Vagina (tissue), 2 donors: Measurements from ENCODE around the gene OR6Q1.
"Not testable (repeated sequence)": the region's sequence is repeated elsewhere in the genome, so short reads cannot be mapped to it uniquely, and the experiment has no call there.

Source experiments
- CTCF ChIP-seq, 3 experiments: fragments of 450-650 bp in 2 of 3; fragments of 200-600 bp in 1 of 3; sonication (generic) in 1 of 3; IDR thresholded peaks; one replicate each; pipeline ENCODE4 v1.5.1; 2017 to 2019; ENCODE audit warnings: antibody characterized with exemption in 3 of 3, mild to moderate bottlenecking in 2 of 3, moderate library complexity in 2 of 3
- POLR2A ChIP-seq, 2 donors: fragments of 450-650 bp; IDR thresholded peaks; one replicate each; pipeline ENCODE4 v1.6.1; 2017; ENCODE audit warnings: antibody characterized with exemption in 2 of 2, mild to moderate bottlenecking in 2 of 2, moderate library complexity in 2 of 2

DNA sequence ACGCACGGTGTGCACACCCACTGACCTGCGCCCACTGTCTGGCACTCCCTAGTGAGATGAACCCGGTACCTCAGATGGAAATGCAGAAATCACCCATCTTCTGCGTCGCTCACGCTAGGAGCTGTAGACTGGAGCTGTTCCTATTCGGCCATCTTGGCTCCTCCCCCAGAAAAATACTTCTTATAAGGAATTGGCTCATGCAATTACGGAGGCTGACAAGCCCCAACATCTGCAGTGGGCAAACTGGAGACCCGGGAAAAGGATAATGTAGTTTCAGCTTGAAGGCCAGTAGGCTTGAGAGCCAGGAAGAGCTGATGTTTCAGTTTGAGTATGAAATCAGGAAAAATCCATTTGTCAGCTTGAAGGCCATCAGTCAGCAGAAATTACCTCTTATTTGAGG is 30.7 kb upstream of the OR6Q1 start:
- TF ChIP-seq CTCF, POLR2A (IDR thresholded peaks at IDR 0.05): not testable (repeated sequence)
